HepG2 (cell line): Measurements from ENCODE around the gene VAMP5. TPM values are rescaled to one million over a fixed set of nuclear protein-coding genes. Genes with fewer than 3 reads are reported as not detected.
A peak's percentile ranks its signal among the peaks of the same experiment; 100 is the strongest.

Experiments
- AKAP8 ChIP-seq: sonication (generic); formaldehyde crosslinking; IDR thresholded peaks from 2 replicates; pipeline ENCODE4 v1.5.1; 2020; ENCODE audit warnings: mild to moderate bottlenecking, missing genetic modification reagents
- EP300 ChIP-seq, 3 experiments: sonication (generic) in 1 of 3; formaldehyde crosslinking in 1 of 3; IDR thresholded peaks; 2 replicates each; pipeline versions ENCODE4 v1.5.1 to v1.6.1; 2011 to 2020; ENCODE audit warnings: low read depth in 2 of 3, low read length in 2 of 3, borderline replicate concordance in 1 of 3, improper control_type of control experiment in 1 of 3, mild to moderate bottlenecking in 1 of 3, missing genetic modification reagents in 1 of 3, moderate library complexity in 1 of 3
- FOXO1 ChIP-seq: sonication (generic); formaldehyde crosslinking; IDR thresholded peaks from 2 replicates; pipeline ENCODE4 v1.4.0; 2020; ENCODE audit warnings: missing genetic modification reagents
- HNF4G ChIP-seq, 2 experiments: sonication (generic) in 1 of 2; formaldehyde crosslinking in 1 of 2; IDR thresholded peaks; 2 replicates each; pipeline versions ENCODE4 v1.4.0 to v1.6.1; 2011 to 2020; ENCODE audit warnings: borderline replicate concordance in 2 of 2, low read depth in 2 of 2, mild to moderate bottlenecking in 2 of 2, low read length in 1 of 2, missing genetic modification reagents in 1 of 2, moderate library complexity in 1 of 2
- KDM5A ChIP-seq: fragments of 200-600 bp; sonication (generic); IDR thresholded peaks from 2 replicates; pipeline ENCODE4 v1.7.0; 2018; ENCODE audit warnings: antibody characterized with exemption, mild to moderate bottlenecking, low read length, borderline replicate concordance
- MTERF4 ChIP-seq: sonication (generic); formaldehyde crosslinking; IDR thresholded peaks from 2 replicates; pipeline ENCODE4 v1.8.0; 2023; ENCODE audit warnings: mild to moderate bottlenecking, missing genetic modification reagents
- NFE2 ChIP-seq: sonication (generic); formaldehyde crosslinking; IDR thresholded peaks from 2 replicates; pipeline ENCODE4 v1.4.0; 2020; ENCODE audit warnings: missing genetic modification reagents
- STAG1 ChIP-seq: sonication (generic); formaldehyde crosslinking; IDR thresholded peaks from 2 replicates; pipeline ENCODE4 v1.4.0; 2020; ENCODE audit warnings: missing genetic modification reagents
- TEAD3 ChIP-seq: optimal IDR thresholded peaks from 2 replicates; pipeline ENCODE3; 2016; ENCODE audit warnings: borderline replicate concordance
- ZNF10 ChIP-seq: sonication (generic); formaldehyde crosslinking; IDR thresholded peaks from 2 replicates; pipeline ENCODE4 v1.4.0; 2020; ENCODE audit warnings: mild to moderate bottlenecking, low read depth, missing genetic modification reagents, borderline replicate concordance
- ZNF296 ChIP-seq: sonication (generic); formaldehyde crosslinking; conservative IDR thresholded peaks from 2 replicates; pipeline ENCODE4 v1.5.0; 2020; ENCODE audit warnings: mild to moderate bottlenecking, missing genetic modification reagents
- ZNF431 ChIP-seq: sonication (generic); formaldehyde crosslinking; IDR thresholded peaks from 2 replicates; pipeline ENCODE4 v1.9.0; 2022; ENCODE audit warnings: missing genetic modification reagents, low read depth, mild to moderate bottlenecking, borderline replicate concordance
- ZNF710 ChIP-seq: sonication (generic); formaldehyde crosslinking; IDR thresholded peaks from 2 replicates; pipeline ENCODE4 v1.5.0; 2020; ENCODE audit warnings: mild to moderate bottlenecking, missing genetic modification reagents, borderline replicate concordance
- ZNF720 ChIP-seq: sonication (generic); formaldehyde crosslinking; IDR thresholded peaks from 2 replicates; pipeline ENCODE4 v1.4.0; 2020; ENCODE audit warnings: missing genetic modification reagents
- ZNF879 ChIP-seq: sonication (generic); formaldehyde crosslinking; IDR thresholded peaks from 2 replicates; pipeline ENCODE4 v1.8.1; 2023; ENCODE audit warnings: missing genetic modification reagents
- polyA plus RNA-seq, 8 experiments: library from polyadenylated mRNA; depleted of rRNA in 3 of 8; stranded (reverse) in 7 of 8; unstranded in 1 of 8; fragments of >200 nt; fragmentation: Illumina TruSeq in 4 of 8; extraction: Trizol in 4 of 8; gene quantifications; 2 replicates each; pipeline versions ENCODE4 v1.2.1 to v1.2.3, GENCODE V29; 2011 to 2016; ENCODE audit warnings: low read depth in 4 of 8, missing spikeins in 1 of 8, mixed read lengths in 1 of 8; ENCODE audit not compliant: insufficient read depth in 1 of 8
- total RNA-seq, 5 experiments: library from RNA; depleted of rRNA; stranded (reverse); fragments of >200 nt; fragmentation: Illumina TruSeq; extraction: Trizol; gene quantifications; 2 replicates each; pipeline ENCODE4 v1.2.3, GENCODE V29; 2016; ENCODE audit warnings: low read depth in 1 of 5
- TF ChIP-seq, protein P1 (sequence below): sonication (generic); formaldehyde crosslinking; IDR thresholded peaks from 2 replicates; pipeline ENCODE4 v1.4.0; 2020; ENCODE audit warnings: missing genetic modification reagents

VAMP5 gene
- total and polyA plus RNA-seq, 2 of the 13 experiments (the other 11 are each of a cell fraction or from before 2014, with no cell fraction given), result 7.2 to 56.7 TPM

- TF ChIP-seq ZNF710 (CRISPR knock-in tag) (no peak), KDM5A (no peak), STAG1 (no peak), ZNF879 (no peak), ZNF10 (no peak), ZNF431 (CRISPR knock-in tag) (0 out of 2 replicates have a peak, but pooled peaks have one; percentile 31), FOXO1 (CRISPR knock-in tag) (peak; percentile 28; the same call in 1 of the 2 replicates), AKAP8 (CRISPR knock-in tag) (no peak), NFE2 (CRISPR knock-in tag) (no peak), MTERF4 (CRISPR knock-in tag) (no peak), ZNF296 (CRISPR knock-in tag) (no peak), HNF4G (IDR thresholded peaks at IDR 0.05; ENCODE audit: borderline replicate concordance, low read depth, low read length) (no peak), HNF4G (CRISPR knock-in tag; IDR thresholded peaks at IDR 0.05; ENCODE audit: borderline replicate concordance, low read depth) (no peak), EP300 (IDR thresholded peaks at IDR 0.05; ENCODE audit: low read depth in 2 of 2, low read length in 2 of 2) (peak in 1 of 2 experiments; percentile 41; a peak in 1 of 4 replicates), EP300 (CRISPR knock-in tag; IDR thresholded peaks at IDR 0.05; ENCODE audit: borderline replicate concordance) (no peak), ZNF720 (CRISPR knock-in tag) (no peak), TEAD3 (CRISPR knock-in tag) (peak; percentile 64)
- TF ChIP-seq, protein P1, sequence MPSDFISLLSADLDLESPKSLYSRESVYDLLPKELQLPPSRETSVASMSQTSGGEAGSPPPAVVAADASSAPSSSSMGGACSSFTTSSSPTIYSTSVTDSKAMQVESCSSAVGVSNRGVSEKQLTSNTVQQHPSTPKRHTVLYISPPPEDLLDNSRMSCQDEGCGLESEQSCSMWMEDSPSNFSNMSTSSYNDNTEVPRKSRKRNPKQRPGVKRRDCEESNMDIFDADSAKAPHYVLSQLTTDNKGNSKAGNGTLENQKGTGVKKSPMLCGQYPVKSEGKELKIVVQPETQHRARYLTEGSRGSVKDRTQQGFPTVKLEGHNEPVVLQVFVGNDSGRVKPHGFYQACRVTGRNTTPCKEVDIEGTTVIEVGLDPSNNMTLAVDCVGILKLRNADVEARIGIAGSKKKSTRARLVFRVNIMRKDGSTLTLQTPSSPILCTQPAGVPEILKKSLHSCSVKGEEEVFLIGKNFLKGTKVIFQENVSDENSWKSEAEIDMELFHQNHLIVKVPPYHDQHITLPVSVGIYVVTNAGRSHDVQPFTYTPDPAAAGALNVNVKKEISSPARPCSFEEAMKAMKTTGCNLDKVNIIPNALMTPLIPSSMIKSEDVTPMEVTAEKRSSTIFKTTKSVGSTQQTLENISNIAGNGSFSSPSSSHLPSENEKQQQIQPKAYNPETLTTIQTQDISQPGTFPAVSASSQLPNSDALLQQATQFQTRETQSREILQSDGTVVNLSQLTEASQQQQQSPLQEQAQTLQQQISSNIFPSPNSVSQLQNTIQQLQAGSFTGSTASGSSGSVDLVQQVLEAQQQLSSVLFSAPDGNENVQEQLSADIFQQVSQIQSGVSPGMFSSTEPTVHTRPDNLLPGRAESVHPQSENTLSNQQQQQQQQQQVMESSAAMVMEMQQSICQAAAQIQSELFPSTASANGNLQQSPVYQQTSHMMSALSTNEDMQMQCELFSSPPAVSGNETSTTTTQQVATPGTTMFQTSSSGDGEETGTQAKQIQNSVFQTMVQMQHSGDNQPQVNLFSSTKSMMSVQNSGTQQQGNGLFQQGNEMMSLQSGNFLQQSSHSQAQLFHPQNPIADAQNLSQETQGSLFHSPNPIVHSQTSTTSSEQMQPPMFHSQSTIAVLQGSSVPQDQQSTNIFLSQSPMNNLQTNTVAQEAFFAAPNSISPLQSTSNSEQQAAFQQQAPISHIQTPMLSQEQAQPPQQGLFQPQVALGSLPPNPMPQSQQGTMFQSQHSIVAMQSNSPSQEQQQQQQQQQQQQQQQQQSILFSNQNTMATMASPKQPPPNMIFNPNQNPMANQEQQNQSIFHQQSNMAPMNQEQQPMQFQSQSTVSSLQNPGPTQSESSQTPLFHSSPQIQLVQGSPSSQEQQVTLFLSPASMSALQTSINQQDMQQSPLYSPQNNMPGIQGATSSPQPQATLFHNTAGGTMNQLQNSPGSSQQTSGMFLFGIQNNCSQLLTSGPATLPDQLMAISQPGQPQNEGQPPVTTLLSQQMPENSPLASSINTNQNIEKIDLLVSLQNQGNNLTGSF, result no peak
These were observed 21.3 kb downstream of the VAMP5 start (continued) for GRCh38 chr2:85605406-85606115.
